Right lobe of liver (tissue), 6 donors: Measurements from ENCODE around the gene NCK2. TPM values are rescaled to one million over a fixed set of nuclear protein-coding genes. Genes with fewer than 3 reads are reported as not detected.

Source experiments
- ATAC-seq, 4 donors: fragments of 200-7000 bp; cut with Tn5 transposase; one replicate each; pipeline ENCODE4 v1.9.1; 2020; ENCODE audit warnings: mild to moderate bottlenecking in 4 of 4, moderate library complexity in 4 of 4
- DNase-seq, 3 donors: peaks; one replicate each; pipeline ENCODE4 v3.0.0-alpha.2; 2020
- H3K27ac ChIP-seq, 3 donors: fragments of 200-600 bp; one replicate each; pipeline ENCODE4 v1.8.0; 2022
- H3K27me3 ChIP-seq, 2 donors: fragments of 200-600 bp; one replicate each; pipeline ENCODE4 v1.8.0; 2022
- H3K36me3 ChIP-seq, 4 donors: fragments of 200-600 bp; sonication (generic) in 1 of 4; one replicate each; pipeline versions ENCODE4 v1.5.1 to v1.8.0; 2017 to 2022; ENCODE audit warnings: control low read depth in 1 of 4
- H3K4me1 ChIP-seq, 4 donors: fragments of 200-600 bp; sonication (generic) in 1 of 4; one replicate each; pipeline versions ENCODE4 v1.5.1 to v1.8.0; 2017 to 2022; ENCODE audit warnings: control low read depth in 1 of 4
- H3K4me3 ChIP-seq, 3 donors: fragments of 200-600 bp; one replicate each; pipeline ENCODE4 v1.8.0; 2022
- H3K9me3 ChIP-seq, 4 donors: fragments of 200-600 bp; sonication (generic) in 1 of 4; one replicate each; pipeline versions ENCODE4 v1.5.1 to v1.8.0; 2017 to 2022; ENCODE audit warnings: control low read depth in 1 of 4
- POLR2A ChIP-seq: fragments of 450-650 bp; IDR thresholded peaks from one replicate; pipeline ENCODE4 v1.6.1; 2017; ENCODE audit warnings: antibody characterized with exemption, mild to moderate bottlenecking
- WGBS: methylation state at CpG from one replicate; pipeline ENCODE4 v1.1.6; 2018; ENCODE audit warnings: low coverage, low lambda C conversion rate; ENCODE audit not compliant: insufficient coverage; ENCODE audit errors: missing lambda C conversion rate; 5-methylcytosine and 5-hydroxymethylcytosine counted together
- intact Hi-C, 2 donors: fragments of 100-400 bp; cut with DNase I; formaldehyde crosslinking; loops; one replicate each; pipeline versions ENCODE4 v1.11.2 to v1.14.1; 2022
- total RNA-seq, 6 experiments: library from RNA; depleted of rRNA in 2 of 6; stranded (reverse); fragments of >200 nt in 2 of 6; fragmentation: NEBNext Ultra II Directional in 3 of 6; extraction: Animal tissue kit (Norgen Biotek cat#: 25700) in 3 of 6; gene quantifications; one replicate each; pipeline versions ENCODE4 v1.1.0 to v1.2.4, GENCODE V29; 2016 to 2023
- TF ChIP-seq, protein P1 (sequence below), 4 donors: fragments of 200-600 bp in 3 of 4; fragments of 450-650 bp in 1 of 4; IDR thresholded peaks; one replicate each; pipeline versions ENCODE4 v1.5.1 to v1.8.0; 2016 to 2022; ENCODE audit warnings: antibody characterized with exemption in 4 of 4, mild to moderate bottlenecking in 2 of 4
- donor health status: DM: no; HTN: yes; CAD: no.
- donor health status: DM: no; HTN: no; CAD: no.
- donor health status: DM: no; HTN: no; CAD: no.
- donor health status: DM: no; HTN: yes; CAD: no.
- donor health status: DM: no; HTN: yes; CAD: no.

NCK2 gene
- total RNA-seq, 6 experiments from 2014 or later = 4.8 to 11.7 (median 7.1) TPM

GRCh38 chr2:105714141-105714540 is 30.6 kb upstream of the NCK2 start:
- no peak overlapping the region for H3K27ac ChIP-seq
- intact Hi-C loops = no loop called here
- WGBS = 55% methylated on average over 6 of the region's 6 CpGs
- no peak overlapping the region for H3K4me3 ChIP-seq
- TF ChIP-seq, protein P1, sequence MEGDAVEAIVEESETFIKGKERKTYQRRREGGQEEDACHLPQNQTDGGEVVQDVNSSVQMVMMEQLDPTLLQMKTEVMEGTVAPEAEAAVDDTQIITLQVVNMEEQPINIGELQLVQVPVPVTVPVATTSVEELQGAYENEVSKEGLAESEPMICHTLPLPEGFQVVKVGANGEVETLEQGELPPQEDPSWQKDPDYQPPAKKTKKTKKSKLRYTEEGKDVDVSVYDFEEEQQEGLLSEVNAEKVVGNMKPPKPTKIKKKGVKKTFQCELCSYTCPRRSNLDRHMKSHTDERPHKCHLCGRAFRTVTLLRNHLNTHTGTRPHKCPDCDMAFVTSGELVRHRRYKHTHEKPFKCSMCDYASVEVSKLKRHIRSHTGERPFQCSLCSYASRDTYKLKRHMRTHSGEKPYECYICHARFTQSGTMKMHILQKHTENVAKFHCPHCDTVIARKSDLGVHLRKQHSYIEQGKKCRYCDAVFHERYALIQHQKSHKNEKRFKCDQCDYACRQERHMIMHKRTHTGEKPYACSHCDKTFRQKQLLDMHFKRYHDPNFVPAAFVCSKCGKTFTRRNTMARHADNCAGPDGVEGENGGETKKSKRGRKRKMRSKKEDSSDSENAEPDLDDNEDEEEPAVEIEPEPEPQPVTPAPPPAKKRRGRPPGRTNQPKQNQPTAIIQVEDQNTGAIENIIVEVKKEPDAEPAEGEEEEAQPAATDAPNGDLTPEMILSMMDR (IDR thresholded peaks at IDR 0.05) = no peak
- no peak for DNase-seq
- peaks cover 0 to 3% (median 0%) of the 10 kb centered on the region in 4 donors for H3K4me1 ChIP-seq
- peaks cover 4 to 12% of the 10 kb centered on the region in 2 donors for H3K27me3 ChIP-seq
- no peaks in the 10 kb centered on the region for H3K36me3 ChIP-seq
- no peaks in the 10 kb centered on the region for H3K9me3 ChIP-seq
- no peak for ATAC-seq

DNA sequence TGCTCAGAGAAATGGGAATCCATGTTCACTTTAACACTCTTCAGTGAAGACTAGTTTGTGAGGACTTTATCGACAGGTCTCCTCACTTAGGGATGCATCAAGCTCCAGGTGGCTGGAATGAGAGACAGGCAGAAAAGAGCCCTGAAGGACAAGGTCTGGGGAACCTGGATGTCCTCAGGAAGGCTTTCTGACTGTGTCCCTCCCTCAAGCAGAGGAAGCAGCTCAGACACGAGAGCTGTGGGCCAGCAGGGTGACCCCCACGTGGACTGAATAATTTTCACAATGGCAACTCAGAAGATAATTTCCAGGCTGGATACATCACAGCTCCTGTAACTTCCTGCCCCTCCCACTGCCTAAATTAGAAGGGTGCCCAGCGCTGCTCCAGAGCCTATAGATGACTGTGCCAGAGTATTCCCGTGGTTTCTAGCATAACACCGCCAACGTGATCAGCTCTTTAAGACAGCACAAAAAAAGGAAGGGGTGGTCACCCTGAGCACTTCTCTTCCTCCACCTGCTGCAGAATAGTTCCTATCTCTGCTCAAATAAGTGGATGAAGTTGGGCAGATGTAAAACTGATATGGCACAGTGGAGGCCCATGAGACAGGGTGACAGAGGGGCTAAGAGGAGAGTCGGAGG is 25.7 kb upstream of the NCK2 start:
- Histone ChIP-seq H3K27me3 (peaks cover 4 to 9% of the 10 kb centered on the region in 2 donors), H3K9me3 (no peaks in the 10 kb centered on the region), H3K4me1 (no peaks in the 10 kb centered on the region), H3K4me3 (no peak overlapping the region), H3K36me3 (no peaks in the 10 kb centered on the region), H3K27ac (no peak overlapping the region)
- WGBS = 39% methylated on average over 4 of the region's 8 CpGs
- no peak for DNase-seq
- ATAC-seq = no peak
- intact Hi-C loops = no loop called here
- no peak for TF ChIP-seq POLR2A
- TF ChIP-seq, protein P1 (IDR thresholded peaks at IDR 0.05) = no peak

- Histone ChIP-seq H3K27me3 (no peaks in the 10 kb centered on the region), H3K27ac (no peak overlapping the region), H3K4me1 (no peaks in the 10 kb centered on the region), H3K9me3 (no peaks in the 10 kb centered on the region), H3K36me3 (no peaks in the 10 kb centered on the region), H3K4me3 (no peak overlapping the region)
- no peak for TF ChIP-seq POLR2A
- TF ChIP-seq, protein P1 (IDR thresholded peaks at IDR 0.05) = no peak
- no peak for ATAC-seq
- 64% methylated on average over 8 of the region's 8 CpGs for WGBS
- intact Hi-C loops = no loop called here
- no peak for DNase-seq
Measured at GRCh38 chr2:105721991-105722511, 22.7 kb upstream of the NCK2 start.

DNA sequence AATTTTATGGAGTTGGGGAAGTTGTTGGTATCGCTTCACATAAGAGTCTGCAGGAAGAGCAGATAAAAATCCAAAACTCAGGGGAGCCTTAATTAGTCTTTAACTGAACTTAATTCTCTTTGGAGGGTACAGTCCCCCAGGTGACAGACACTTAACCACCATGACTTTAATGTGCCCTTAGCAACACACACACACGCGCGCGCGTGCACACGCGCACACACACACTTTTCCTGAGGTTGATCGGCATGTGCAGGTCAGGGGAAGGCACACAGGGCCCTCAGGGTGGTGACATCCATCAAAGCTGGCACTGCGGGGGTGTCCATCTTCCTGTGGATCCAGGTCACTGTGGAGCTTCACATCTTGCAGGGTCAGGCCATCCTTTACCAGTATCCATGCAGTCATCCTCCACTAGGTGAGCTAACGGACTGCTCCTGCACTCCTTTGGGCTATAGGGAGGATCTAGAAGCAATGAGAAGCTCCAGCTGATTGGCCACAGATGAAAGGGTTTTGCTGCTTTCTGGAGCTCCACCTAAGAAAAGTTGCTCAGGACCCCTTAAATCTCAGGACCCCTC is 21.9 kb upstream of the NCK2 start:
- intact Hi-C loops = no loop called here
- no peak overlapping the region for H3K4me3 ChIP-seq
- ATAC-seq (no peak), DNase-seq (no peak)
- TF ChIP-seq, protein P1 (IDR thresholded peaks at IDR 0.05) = no peak
- TF ChIP-seq POLR2A = no peak
- no peaks in the 10 kb centered on the region for H3K36me3 ChIP-seq
- no peaks in the 10 kb centered on the region for H3K27me3 ChIP-seq
- no peak overlapping the region for H3K27ac ChIP-seq
- no peaks in the 10 kb centered on the region for H3K9me3 ChIP-seq
- no peaks in the 10 kb centered on the region for H3K4me1 ChIP-seq
- 76% methylated on average over 4 of the region's 11 CpGs for WGBS
